ENCODE measurements around the gene HSPA12B.

HSPA12B gene

GRCh38 chr20:3767427-3768341 lies 35.2 kb downstream of the HSPA12B start, which contains the start of gene ADISSP:
Gene ADISSP, minus strand, starts transcription at chr20:3767753. Its CDS starts 7,653 bp downstream, at chr20:3760100.
- peak; percentile 94 for DNase-seq

GRCh38 chr20:3768342-3769130 lies 36.1 kb downstream of the HSPA12B start:
- DNase-seq, result peak; percentile 42

- DNase-seq, result no peak
Observed at GRCh38 chr20:3771552-3772058, 39.1 kb downstream of the HSPA12B start.

GRCh38 chr20:3775457-3776108 lies 43.1 kb downstream of the HSPA12B start:
- DNase-seq, result no peak

GRCh38 chr20:3777381-3777715 lies 44.9 kb downstream of the HSPA12B start:
- DNase-seq, result no peak

- no peak for DNase-seq
Observed at GRCh38 chr20:3777716-3778629, 45.5 kb downstream of the HSPA12B start.

- no peak for DNase-seq
Observed at GRCh38 chr20:3778976-3779375, 46.5 kb downstream of the HSPA12B start.

- DNase-seq, result peak; percentile 82
Observed at GRCh38 chr20:3781153-3781910, 48.8 kb downstream of the HSPA12B start, which contains the start of gene SPEF1. Gene SPEF1, minus strand, starts transcription at chr20:3781448. Its CDS starts 161 bp downstream, at chr20:3781287.

GRCh38 chr20:3782597-3782996 lies 50.1 kb downstream of the HSPA12B start:
- no peak for DNase-seq

- DNase-seq, result no peak
Observed at GRCh38 chr20:3783068-3783489, 50.6 kb downstream of the HSPA12B start.

- no peak for DNase-seq
Observed at GRCh38 chr20:3783511-3784195, 51.2 kb downstream of the HSPA12B start.

GRCh38 chr20:3784216-3784853 lies 51.9 kb downstream of the HSPA12B start:
- no peak for DNase-seq

- DNase-seq, result no peak
Observed at GRCh38 chr20:3784863-3785239, 52.4 kb downstream of the HSPA12B start.

GRCh38 chr20:3785240-3786125 lies 53.0 kb downstream of the HSPA12B start:
- DNase-seq, result no peak

GRCh38 chr20:3786126-3786484 lies 53.6 kb downstream of the HSPA12B start:
- DNase-seq, result no peak

GRCh38 chr20:3786665-3787323 lies 54.3 kb downstream of the HSPA12B start, which contains the start of gene CENPB:
Gene CENPB, minus strand, starts transcription at chr20:3786740. Its CDS starts 257 bp downstream, at chr20:3786483.
- no peak for DNase-seq

- no peak for DNase-seq
Observed at GRCh38 chr20:3787324-3788014, 55.0 kb downstream of the HSPA12B start.
